NCI-H1417 treated with DMSO at 0.1 percent for 48 hours (cell line): Measurements from ENCODE around the gene EVI5.
"Not testable (repeated sequence)": the region's sequence is repeated elsewhere in the genome, so short reads cannot be mapped to it uniquely, and the experiment has no call there.

Source experiments
- DNase-seq: peaks from one replicate; lab custom pipeline; 2025; lab: John Stamatoyannopoulos, UW

Gene EVI5

GRCh38 chr1:92575123-92575522 lies 209.8 kb downstream of the EVI5 start:
- DNase-seq, result no peak

- no peak for DNase-seq
Measured at GRCh38 chr1:92572520-92572919, 212.4 kb downstream of the EVI5 start.

DNA sequence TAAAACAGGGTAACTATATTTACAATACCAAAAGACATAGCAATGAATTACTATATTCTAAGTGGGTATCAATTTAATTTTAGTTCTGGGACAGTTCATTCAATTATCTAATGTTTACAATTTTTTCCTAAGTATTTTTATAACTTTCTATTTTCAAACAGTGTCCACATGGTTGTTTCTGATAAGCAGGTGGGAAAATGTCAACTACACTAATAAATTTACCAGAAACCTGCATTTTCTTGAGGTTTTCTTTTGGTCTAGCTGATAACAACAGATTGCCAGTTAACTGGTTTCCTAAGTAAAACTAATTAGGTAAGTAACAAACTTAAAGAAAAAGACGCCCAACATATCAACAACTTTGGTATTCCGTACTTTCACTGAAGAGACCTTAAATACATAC lies 213.3 kb downstream of the EVI5 start:
- DNase-seq, result no peak

GRCh38 chr1:92567211-92567868 lies 217.6 kb downstream of the EVI5 start:
- no peak for DNase-seq

DNA sequence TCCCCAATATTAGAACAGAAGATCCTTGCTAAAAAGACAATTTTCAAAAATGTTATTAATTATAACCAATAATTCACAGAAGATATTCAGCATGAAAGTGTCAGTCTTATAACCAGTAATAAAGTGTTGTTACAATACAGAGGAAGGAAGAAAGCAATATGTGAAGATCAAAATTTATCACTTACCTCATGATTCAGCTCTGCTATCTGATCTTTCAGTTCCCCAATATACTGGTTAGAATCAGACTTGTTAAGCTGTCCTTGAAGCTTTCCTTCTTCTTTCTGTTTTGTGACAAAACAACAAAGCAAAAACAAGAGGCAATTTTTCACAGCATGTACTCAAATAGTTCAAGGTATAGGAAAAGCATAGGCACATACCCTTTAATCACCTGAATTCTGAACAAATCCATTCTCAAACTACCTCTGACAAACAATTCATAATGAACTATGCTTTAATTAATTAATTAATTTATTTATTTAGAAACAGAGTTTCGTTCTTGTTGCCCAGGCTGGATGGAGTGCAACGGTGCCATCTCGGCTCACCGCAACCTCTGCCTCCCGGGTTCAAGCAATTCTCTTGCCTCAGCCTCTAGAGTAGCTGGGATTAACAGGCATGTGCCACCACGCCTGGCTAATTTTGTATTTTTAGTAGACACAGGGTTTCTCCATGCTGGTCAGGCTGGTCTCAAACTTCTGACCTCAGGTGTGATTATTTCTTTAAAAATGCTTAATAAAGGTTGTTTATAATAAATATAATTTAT lies 221.3 kb downstream of the EVI5 start:
- no peak for DNase-seq

DNA sequence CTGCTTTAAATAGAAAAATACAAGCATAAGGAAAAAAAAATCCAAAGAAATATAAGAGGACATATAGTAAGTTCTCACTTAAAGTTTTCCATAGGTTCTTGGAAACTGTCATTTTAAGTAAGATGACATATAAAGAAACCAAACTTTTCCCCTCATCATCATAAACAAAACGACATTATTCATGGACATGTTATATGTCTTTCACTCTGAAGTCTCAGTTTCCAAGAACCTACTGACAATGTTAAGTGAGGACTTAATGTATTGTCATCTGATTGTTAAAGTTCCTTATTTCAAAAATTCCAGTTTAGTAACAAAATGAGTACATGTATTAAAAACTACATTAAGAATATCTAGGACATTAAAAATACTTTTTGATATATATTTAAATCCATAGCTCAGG lies 228.6 kb downstream of the EVI5 start:
- DNase-seq, result no peak

GRCh38 chr1:92554216-92554615 lies 230.7 kb downstream of the EVI5 start:
- DNase-seq, result no peak

DNA sequence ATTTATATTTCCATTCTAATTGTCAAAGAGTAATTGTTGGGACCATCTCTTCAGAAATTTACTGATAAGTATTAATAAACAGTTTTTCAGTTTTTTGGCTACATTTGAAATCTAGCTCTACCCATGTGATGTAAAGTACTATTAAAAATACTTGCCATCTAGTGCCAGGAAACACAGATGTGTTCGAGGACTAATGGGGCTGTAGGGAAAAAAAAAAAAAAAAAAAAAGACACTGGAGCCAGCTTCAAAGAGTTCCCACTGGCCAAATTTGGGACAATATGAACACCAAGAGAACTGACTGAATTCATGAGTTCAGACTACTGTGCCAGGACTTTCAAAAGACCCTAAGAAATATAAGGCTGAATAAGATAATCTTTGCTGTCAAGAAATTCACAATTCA lies 233.0 kb downstream of the EVI5 start:
- DNase-seq, result no peak

DNA sequence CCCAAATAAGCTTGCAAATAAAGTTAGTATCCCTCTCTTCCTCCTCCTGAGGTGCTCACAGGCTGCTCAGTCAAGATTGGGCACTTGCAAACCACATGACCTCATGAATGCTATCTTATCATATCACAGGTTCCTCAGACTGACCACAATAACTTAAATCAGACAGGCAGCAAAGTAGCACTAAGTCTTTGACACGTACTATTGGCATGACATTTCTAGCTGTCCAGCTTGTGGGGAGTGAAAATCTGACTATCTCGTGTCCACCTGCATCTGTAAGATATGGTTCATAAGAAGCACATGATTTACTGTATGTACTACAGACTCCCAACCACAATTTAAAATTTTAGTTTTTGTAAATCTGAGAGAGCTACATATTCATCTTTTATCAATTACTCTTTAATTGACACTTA lies 240.1 kb downstream of the EVI5 start:
- DNase-seq, result no peak

DNA sequence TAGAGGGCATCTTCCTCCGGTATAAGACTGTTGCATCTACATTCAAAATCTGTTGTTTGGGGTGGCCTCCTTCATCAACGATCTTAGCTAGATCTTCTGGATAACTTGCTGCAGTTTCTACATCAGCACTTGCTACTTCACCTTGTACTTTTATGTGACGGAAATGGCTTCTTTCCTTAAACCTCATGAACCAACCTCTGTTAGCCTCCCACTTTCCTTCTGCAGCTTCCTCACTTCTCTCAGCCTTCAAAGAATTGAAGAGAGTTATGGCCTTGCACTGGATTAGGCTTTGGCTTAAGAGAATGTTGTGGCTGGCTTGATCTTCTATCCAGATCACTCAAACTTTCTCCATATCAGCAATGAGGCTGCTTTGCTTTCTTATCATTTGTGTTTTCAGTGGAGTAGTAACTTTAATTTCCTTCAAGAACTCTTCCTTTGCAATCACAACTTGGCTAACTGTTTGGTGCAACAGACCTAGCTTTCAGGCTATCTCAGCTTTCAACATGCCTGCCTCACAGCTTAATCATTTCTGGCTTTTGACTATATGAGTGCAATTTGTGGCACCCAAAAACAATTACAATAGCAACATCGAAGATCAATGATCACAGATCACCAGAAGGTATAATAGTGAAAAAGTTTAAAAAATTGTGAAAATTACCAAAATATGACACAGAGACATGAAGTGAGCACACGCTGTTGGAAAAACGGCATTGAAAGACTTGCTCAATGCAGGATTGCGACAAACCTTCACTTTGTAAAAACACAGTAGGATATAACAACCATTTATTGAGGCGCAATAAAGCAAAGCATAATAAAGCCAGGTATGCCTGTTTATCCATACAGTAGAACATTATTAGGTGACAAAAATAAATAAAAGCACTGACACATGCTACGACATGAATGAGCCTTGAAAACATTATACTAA lies 241.5 kb downstream of the EVI5 start:
- DNase-seq, result no peak

DNA sequence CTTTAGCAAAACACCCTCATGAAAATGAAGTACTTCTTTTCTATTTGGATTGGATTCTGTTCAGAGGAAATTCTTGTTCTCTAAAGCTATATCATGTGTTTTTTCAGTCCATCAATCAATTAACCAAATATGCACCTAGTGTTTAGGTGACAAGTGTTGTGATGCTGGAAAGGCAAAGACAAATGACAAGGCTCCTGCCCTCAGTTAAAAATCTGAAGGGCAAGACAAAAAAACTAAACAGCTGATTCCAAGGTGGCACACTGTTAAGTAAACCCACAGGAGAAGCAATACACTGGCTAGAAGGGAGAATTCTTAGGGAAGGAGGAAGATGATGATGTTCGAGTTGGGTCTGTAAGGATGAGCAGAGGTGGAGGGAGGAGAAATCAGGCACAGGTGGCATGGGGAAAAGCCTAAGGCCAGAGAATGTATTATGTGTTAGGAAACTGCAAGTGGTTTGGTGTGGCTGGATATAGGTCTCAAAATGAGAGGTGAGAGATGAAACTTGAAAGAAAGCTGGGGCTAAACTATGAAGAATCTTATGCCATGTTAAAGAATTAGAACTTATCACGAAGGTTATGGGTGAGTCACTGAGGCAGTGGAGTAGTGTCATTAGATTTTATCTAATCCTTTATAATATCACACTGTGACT lies 246.4 kb downstream of the EVI5 start:
- no peak for DNase-seq

DNA sequence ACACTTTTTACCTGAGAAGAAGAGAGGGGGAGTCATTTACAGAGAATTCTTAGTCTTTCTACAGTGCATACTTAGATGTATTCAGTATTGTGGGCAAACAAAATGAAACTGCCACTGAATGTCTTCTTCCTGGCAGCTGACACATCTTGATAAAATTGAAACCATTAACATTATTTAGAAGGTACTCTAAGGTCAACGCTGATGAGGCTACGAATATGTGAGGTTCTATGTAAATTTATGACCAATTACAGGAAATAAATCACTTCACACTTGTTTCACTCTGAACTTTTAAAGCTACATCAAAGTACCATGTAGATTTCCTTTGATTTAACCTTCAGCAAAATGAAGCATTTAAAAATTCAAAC lies 246.9 kb downstream of the EVI5 start:
- DNase-seq, result no peak

- no peak for DNase-seq
Measured at GRCh38 chr1:92536980-92537884, 247.7 kb downstream of the EVI5 start.

- no peak for DNase-seq
Measured at GRCh38 chr1:92536211-92536979, 248.5 kb downstream of the EVI5 start.

DNA sequence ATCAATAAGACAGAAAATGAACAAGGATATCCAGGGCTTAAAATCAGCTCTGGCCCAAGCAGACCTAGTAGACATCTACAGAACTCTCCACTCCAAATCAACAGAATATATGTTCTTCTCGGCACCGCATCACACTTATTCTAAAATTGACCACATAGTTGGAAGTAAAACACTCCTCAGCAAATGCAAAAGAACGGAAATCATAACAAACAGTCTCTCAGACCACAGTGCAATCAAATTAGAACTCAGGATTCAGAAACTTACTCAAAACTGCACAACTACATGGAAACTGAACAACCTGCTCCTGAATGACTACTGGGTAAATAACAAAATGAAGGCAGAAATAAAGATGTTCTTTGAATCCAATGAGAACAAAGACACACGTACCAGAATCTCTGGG lies 252.5 kb downstream of the EVI5 start:
- not testable (repeated sequence) for DNase-seq

DNA sequence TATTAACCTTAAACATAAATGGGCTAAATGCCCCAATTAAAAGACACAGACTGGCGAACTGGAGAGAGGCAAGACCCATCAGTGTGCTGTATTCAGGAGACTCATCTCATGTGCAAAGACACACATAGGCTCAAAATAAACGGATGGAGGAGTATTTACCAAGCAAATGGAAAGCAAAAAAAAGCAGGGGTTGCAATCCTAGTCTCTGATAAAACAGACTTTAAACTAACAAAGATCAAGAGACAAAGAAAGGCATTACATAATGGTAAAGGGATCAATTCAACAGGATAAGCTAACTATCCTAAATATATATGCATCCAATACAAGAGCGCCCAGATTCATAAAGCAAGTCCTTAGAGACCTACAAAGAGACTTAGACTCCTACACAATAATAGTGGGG lies 253.0 kb downstream of the EVI5 start:
- DNase-seq, result not testable (repeated sequence)

GRCh38 chr1:92527670-92528069 lies 257.2 kb downstream of the EVI5 start:
- no peak for DNase-seq

GRCh38 chr1:92524944-92525590 lies 259.8 kb downstream of the EVI5 start:
- not testable (repeated sequence) for DNase-seq

- no peak for DNase-seq
Measured at GRCh38 chr1:92519043-92519442, 265.9 kb downstream of the EVI5 start.

GRCh38 chr1:92516574-92516973 lies 268.3 kb downstream of the EVI5 start:
- DNase-seq, result no peak
